Peyer's patch (tissue), 4 donors: Measurements from ENCODE around the gene FAM200C.

Experiments
- POLR2A ChIP-seq, 2 donors: fragments of 450-650 bp; IDR thresholded peaks; one replicate each; pipeline ENCODE4 v1.5.1; 2017; ENCODE audit warnings: antibody characterized with exemption in 2 of 2, mild to moderate bottlenecking in 2 of 2, moderate library complexity in 2 of 2
- TF ChIP-seq, protein P1 (sequence below), 6 experiments: fragments of 450-650 bp in 4 of 6; fragments of 200-600 bp in 2 of 6; sonication (generic) in 1 of 6; IDR thresholded peaks; one replicate each; pipeline ENCODE4 v1.5.1; 2017 to 2019; ENCODE audit warnings: antibody characterized with exemption in 6 of 6, mild to moderate bottlenecking in 3 of 6, moderate library complexity in 1 of 6

DNA sequence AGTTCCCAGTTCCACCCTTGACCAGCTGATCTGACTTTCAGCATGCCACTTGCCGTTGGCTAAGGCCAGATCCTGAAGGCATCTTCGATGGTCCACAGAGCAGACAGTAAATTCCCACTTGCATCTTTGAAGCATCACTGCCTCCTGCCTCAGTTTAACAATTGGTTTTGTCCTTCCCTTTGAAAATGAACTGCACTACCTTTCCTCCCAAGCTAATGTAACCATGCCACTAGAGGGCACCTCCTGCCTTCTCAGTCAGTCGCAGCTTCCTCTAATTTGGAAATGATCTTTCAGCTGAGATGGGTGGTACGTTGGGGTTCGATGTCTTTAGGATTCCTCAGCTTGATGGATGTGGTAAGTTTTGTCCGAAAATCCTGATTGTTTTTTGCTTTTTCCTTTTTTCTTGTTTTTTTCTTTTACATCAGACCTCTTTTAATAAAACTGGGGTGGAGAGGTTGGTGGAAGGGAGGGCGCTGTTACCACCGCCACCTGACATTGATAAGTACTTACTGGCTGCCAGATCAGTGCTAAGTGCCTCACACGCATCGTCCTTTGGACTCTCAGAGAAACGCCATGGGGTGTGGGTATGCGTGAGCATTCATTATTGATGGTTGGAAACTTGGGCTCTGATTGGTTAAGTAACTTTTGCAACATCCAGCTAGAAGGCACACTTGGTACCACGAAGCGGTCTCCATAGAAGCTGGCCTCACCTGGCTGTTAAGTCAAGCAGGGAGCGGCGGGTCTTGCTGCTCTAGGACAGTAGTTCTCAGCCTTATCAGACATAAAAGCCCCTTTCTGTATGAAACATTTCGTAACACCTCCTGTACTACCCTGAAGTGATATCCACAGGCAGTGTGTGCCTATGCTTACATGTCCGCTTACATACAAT, 38.7 kb upstream of the FAM200C start:
- no peak for TF ChIP-seq POLR2A (IDR thresholded peaks at IDR 0.05)
- TF ChIP-seq, protein P1, sequence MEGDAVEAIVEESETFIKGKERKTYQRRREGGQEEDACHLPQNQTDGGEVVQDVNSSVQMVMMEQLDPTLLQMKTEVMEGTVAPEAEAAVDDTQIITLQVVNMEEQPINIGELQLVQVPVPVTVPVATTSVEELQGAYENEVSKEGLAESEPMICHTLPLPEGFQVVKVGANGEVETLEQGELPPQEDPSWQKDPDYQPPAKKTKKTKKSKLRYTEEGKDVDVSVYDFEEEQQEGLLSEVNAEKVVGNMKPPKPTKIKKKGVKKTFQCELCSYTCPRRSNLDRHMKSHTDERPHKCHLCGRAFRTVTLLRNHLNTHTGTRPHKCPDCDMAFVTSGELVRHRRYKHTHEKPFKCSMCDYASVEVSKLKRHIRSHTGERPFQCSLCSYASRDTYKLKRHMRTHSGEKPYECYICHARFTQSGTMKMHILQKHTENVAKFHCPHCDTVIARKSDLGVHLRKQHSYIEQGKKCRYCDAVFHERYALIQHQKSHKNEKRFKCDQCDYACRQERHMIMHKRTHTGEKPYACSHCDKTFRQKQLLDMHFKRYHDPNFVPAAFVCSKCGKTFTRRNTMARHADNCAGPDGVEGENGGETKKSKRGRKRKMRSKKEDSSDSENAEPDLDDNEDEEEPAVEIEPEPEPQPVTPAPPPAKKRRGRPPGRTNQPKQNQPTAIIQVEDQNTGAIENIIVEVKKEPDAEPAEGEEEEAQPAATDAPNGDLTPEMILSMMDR (IDR thresholded peaks at IDR 0.05) = peak; percentile 45 to 75 (median 68)
